T-helper 1 cell treated with Interleukin-12 subunit alpha and Interleukin-12 subunit beta and Interleukin-4 antibody, amounts not matched to agents 30 ng/mL and 1 ng/mL, for 36 hours (primary cell): ENCODE measurements around the gene FOXO4. TPM values are rescaled to one million over a fixed set of nuclear protein-coding genes. Genes with fewer than 3 reads are reported as not detected.
"Not testable (repeated sequence)": the region's sequence is repeated elsewhere in the genome, so short reads cannot be mapped to it uniquely, and the experiment has no call there.

Source experiments
- intact Hi-C: fragments of 100-400 bp; cut with micrococcal nuclease; formaldehyde crosslinking; loops from one replicate; pipeline ENCODE4 v1.15.1; 2024
- total RNA-seq: library from RNA; stranded (reverse); gene quantifications from 2 replicates; pipeline ENCODE4 v1.2.3, GENCODE V29; 2022

The FOXO4 gene
- total RNA-seq = 11.0 and 11.3 TPM in 2 replicates

GRCh38 chrX:71095555-71095980, at the start of gene FOXO4:
Gene FOXO4, plus strand, starts transcription at chrX:71095851. Its CDS starts 678 bp downstream, at chrX:71096529.
- intact Hi-C loops = loop anchor here (1.0 to 10.0 kb wide), 7 partner anchors 27 to 641 kb away; partner anchors contain the start of genes SNX12, TAF1 and ZMYM3

GRCh38 chrX:71047891-71048290, 47.8 kb upstream of the FOXO4 start:
- intact Hi-C loops = not testable (repeated sequence)

- intact Hi-C loops = loop anchor here (2.0 kb wide), 1 partner anchor 16 kb away; the partner anchor contains the start of gene SNX12
These were observed 42.9 kb upstream of the FOXO4 start for GRCh38 chrX:71052721-71053120.

- intact Hi-C loops = loop anchor here (2.0 kb wide), 1 partner anchor 16 kb away; the partner anchor contains the start of gene SNX12
These were observed 42.4 kb upstream of the FOXO4 start for GRCh38 chrX:71053217-71053621.

GRCh38 chrX:71056867-71057266, 38.8 kb upstream of the FOXO4 start:
- intact Hi-C loops = no loop called here

- intact Hi-C loops = no loop called here
These were observed 37.7 kb upstream of the FOXO4 start for GRCh38 chrX:71057848-71058530.

- intact Hi-C loops = no loop called here
These were observed 35.5 kb upstream of the FOXO4 start for GRCh38 chrX:71060127-71060526.

GRCh38 chrX:71067089-71067488, 28.6 kb upstream of the FOXO4 start:
- intact Hi-C loops = no loop called here

- intact Hi-C loops = loop anchor here (1.0 to 2.0 kb wide), 10 partner anchors 15 to 934 kb away; partner anchors contain the start of genes FOXO4, IGBP1, IL2RG and NONO
These were observed 28.0 kb upstream of the FOXO4 start for GRCh38 chrX:71067712-71068043.

GRCh38 chrX:71068044-71068918, 27.4 kb upstream of the FOXO4 start, which contains the start of gene SNX12:
Gene SNX12, minus strand, starts transcription at chrX:71068334. Its CDS starts 28 bp downstream, at chrX:71068306.
- intact Hi-C loops = loop anchor here (1.0 to 2.0 kb wide), 10 partner anchors 15 to 935 kb away; partner anchors contain the start of genes FOXO4, IGBP1, IL2RG and NONO

GRCh38 chrX:71070531-71070930, 25.1 kb upstream of the FOXO4 start:
- intact Hi-C loops = no loop called here

GRCh38 chrX:71081330-71082123, 14.1 kb upstream of the FOXO4 start:
- intact Hi-C loops = no loop called here

- intact Hi-C loops = no loop called here
These were observed 13.5 kb upstream of the FOXO4 start for GRCh38 chrX:71082124-71082647.

- intact Hi-C loops = no loop called here
These were observed 12.8 kb upstream of the FOXO4 start for GRCh38 chrX:71082822-71083221.

GRCh38 chrX:71085900-71086299, 9.8 kb upstream of the FOXO4 start:
- intact Hi-C loops = no loop called here

- intact Hi-C loops = loop anchor here (10.0 kb wide), 3 partner anchors 116 to 636 kb away; partner anchors contain the start of gene ZMYM3
These were observed 4.4 kb upstream of the FOXO4 start for GRCh38 chrX:71091263-71091662.

GRCh38 chrX:71095033-71095432, 618 bp upstream of the FOXO4 start:
- intact Hi-C loops = loop anchor here (1.0 to 10.0 kb wide), 7 partner anchors 27 to 640 kb away; partner anchors contain the start of genes SNX12, TAF1 and ZMYM3

- intact Hi-C loops = loop anchor here (1.0 to 10.0 kb wide), 7 partner anchors 28 to 641 kb away; partner anchors contain the start of genes SNX12, TAF1 and ZMYM3
These were observed 519 bp downstream of the FOXO4 start for GRCh38 chrX:71095981-71096759.

GRCh38 chrX:71096760-71097032, 1.0 kb downstream of the FOXO4 start:
- intact Hi-C loops = loop anchor here (5.0 to 10.0 kb wide), 4 partner anchors 101 to 642 kb away; partner anchors contain the start of gene ZMYM3

GRCh38 chrX:71098302-71098701, 2.7 kb downstream of the FOXO4 start:
- intact Hi-C loops = loop anchor here (1.0 to 10.0 kb wide), 8 partner anchors 13 to 644 kb away; partner anchors contain the start of genes IL2RG, MED12 and ZMYM3
